OCI-LY1 (cell line): ENCODE results near the gene GOSR1.

Experiments
- EZH2 ChIP-seq: fragments of 200-600 bp; sonication (generic), shearing (Covaris generic); IDR thresholded peaks from 2 replicates; pipeline ENCODE4 v1.8.0; 2017; ENCODE audit warnings: borderline replicate concordance, mixed run types, mild to moderate bottlenecking, antibody characterized with exemption, low read length, moderate library complexity, mixed read lengths
- TF ChIP-seq, protein P1 (sequence below): fragments of 200-600 bp; sonication (generic), shearing (Covaris generic); IDR thresholded peaks from 2 replicates; pipeline ENCODE4 v1.5.1; 2017; ENCODE audit warnings: mild to moderate bottlenecking, antibody characterized with exemption, low read length, moderate library complexity, mixed read lengths

- TF ChIP-seq, protein P1, sequence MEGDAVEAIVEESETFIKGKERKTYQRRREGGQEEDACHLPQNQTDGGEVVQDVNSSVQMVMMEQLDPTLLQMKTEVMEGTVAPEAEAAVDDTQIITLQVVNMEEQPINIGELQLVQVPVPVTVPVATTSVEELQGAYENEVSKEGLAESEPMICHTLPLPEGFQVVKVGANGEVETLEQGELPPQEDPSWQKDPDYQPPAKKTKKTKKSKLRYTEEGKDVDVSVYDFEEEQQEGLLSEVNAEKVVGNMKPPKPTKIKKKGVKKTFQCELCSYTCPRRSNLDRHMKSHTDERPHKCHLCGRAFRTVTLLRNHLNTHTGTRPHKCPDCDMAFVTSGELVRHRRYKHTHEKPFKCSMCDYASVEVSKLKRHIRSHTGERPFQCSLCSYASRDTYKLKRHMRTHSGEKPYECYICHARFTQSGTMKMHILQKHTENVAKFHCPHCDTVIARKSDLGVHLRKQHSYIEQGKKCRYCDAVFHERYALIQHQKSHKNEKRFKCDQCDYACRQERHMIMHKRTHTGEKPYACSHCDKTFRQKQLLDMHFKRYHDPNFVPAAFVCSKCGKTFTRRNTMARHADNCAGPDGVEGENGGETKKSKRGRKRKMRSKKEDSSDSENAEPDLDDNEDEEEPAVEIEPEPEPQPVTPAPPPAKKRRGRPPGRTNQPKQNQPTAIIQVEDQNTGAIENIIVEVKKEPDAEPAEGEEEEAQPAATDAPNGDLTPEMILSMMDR = no peak
- TF ChIP-seq EZH2 = no peak
Observed at GRCh38 chr17:30543456-30543855, 66.2 kb downstream of the GOSR1 start.
